ENCODE data around the gene INO80D.
"Not testable (repeated sequence)": the region's sequence is repeated elsewhere in the genome, so short reads cannot be mapped to it uniquely, and the experiment has no call there.

Gene INO80D

GRCh38 chr2:206023183-206023582 is 62.8 kb downstream of the INO80D start:
- H3K27ac ChIP-seq (ENCODE audit: low read depth, low read length, severe bottlenecking) = no peak overlapping the region
- peaks cover 3% of the 10 kb centered on the region for H3K4me1 ChIP-seq (ENCODE audit: control insufficient read depth, insufficient read depth, low read length, poor library complexity, severe bottlenecking)
- H3K36me3 ChIP-seq (ENCODE audit: control insufficient read depth, insufficient read depth, low read length) = peaks cover 14% of the 10 kb centered on the region
- no peak overlapping the region for H3K4me3 ChIP-seq (ENCODE audit: extremely low read depth, insufficient read depth, low read length, poor library complexity, severe bottlenecking)
- 94 to 95% methylated on average over 4 of the region's 8 CpGs for WGBS, 2 experiments (ENCODE audit: insufficient coverage in 2 of 2)
- H3K9me3 ChIP-seq (ENCODE audit: control insufficient read depth, low read length) = no peaks in the 10 kb centered on the region

- Histone ChIP-seq H3K9me3 (ENCODE audit: control insufficient read depth, low read length) (peaks cover 12% of the 10 kb centered on the region), H3K4me3 (ENCODE audit: extremely low read depth, insufficient read depth, low read length, poor library complexity, severe bottlenecking) (no peak overlapping the region), H3K4me1 (ENCODE audit: control insufficient read depth, insufficient read depth, low read length, poor library complexity, severe bottlenecking) (no peaks in the 10 kb centered on the region), H3K27ac (ENCODE audit: low read depth, low read length, severe bottlenecking) (no peak overlapping the region), H3K36me3 (ENCODE audit: control insufficient read depth, insufficient read depth, low read length) (peaks cover 38% of the 10 kb centered on the region)
- no CpG with 5 or more reads among the region's 2 CpGs for WGBS, 2 experiments (ENCODE audit: insufficient coverage in 2 of 2)
Measured at GRCh38 chr2:206020171-206020570, 65.8 kb downstream of the INO80D start.

DNA sequence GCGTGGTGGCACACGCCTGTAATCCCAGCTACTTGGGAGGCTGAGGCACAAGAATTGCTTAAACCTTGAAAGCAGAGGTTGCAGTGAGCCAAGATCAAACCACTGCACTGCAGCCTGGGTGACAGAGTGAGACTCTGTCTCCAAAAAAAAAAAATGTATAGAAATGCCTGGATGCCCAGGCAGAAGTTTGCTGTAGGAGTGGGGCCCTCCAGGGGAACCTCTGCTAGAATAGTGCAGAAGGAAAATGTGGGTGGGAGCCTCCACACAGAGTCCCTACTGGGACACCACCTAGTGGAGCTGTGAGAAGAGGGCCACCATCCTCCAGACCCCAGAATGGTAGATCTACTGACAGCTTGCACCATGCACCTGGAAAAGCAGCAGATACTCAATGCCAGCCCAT is 70.2 kb downstream of the INO80D start:
- H3K27ac ChIP-seq (ENCODE audit: low read depth, low read length, severe bottlenecking); H3K4me3 ChIP-seq (ENCODE audit: extremely low read depth, insufficient read depth, low read length, poor library complexity, severe bottlenecking); H3K4me1 ChIP-seq (ENCODE audit: control insufficient read depth, insufficient read depth, low read length, poor library complexity, severe bottlenecking): not testable (repeated sequence)
- Histone ChIP-seq H3K36me3 (ENCODE audit: control insufficient read depth, insufficient read depth, low read length) (peaks cover 52% of the 10 kb centered on the region), H3K9me3 (ENCODE audit: control insufficient read depth, low read length) (peaks cover 12% of the 10 kb centered on the region)
- WGBS, 2 experiments (ENCODE audit: insufficient coverage in 2 of 2) = 84 to 100% methylated on average over 2 of the region's 2 CpGs

DNA sequence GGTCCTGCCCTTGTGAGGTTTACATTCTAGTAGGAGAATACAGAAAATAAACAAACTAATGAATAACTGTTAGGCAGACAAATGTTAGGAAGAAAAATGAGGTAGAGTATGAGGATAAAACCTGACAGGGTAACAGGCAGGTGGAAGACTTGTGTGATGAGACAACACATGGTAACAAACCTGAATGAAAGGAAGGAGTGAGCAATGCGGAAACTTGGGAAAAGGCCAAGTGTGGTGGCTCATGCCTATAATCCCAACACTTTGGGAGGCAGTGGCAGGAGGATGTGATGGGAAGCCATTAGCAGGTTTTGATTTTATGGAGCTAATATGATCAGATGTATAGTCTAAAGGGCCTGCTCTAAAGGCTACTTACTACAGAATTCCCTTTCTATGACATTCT is 74.2 kb downstream of the INO80D start:
- Histone ChIP-seq H3K4me3 (ENCODE audit: extremely low read depth, insufficient read depth, low read length, poor library complexity, severe bottlenecking) (no peak overlapping the region), H3K4me1 (ENCODE audit: control insufficient read depth, insufficient read depth, low read length, poor library complexity, severe bottlenecking) (no peaks in the 10 kb centered on the region), H3K36me3 (ENCODE audit: control insufficient read depth, insufficient read depth, low read length) (peaks cover 48% of the 10 kb centered on the region), H3K9me3 (ENCODE audit: control insufficient read depth, low read length) (peaks cover 11% of the 10 kb centered on the region), H3K27ac (ENCODE audit: low read depth, low read length, severe bottlenecking) (no peak overlapping the region)
- 92 to 100% methylated on average over 1 of the region's 1 CpG for WGBS, 2 experiments (ENCODE audit: insufficient coverage in 2 of 2)

- Histone ChIP-seq H3K36me3 (ENCODE audit: control insufficient read depth, insufficient read depth, low read length) (peaks cover 48% of the 10 kb centered on the region), H3K4me3 (ENCODE audit: extremely low read depth, insufficient read depth, low read length, poor library complexity, severe bottlenecking) (no peak overlapping the region), H3K4me1 (ENCODE audit: control insufficient read depth, insufficient read depth, low read length, poor library complexity, severe bottlenecking) (no peaks in the 10 kb centered on the region), H3K9me3 (ENCODE audit: control insufficient read depth, low read length) (peaks cover 4% of the 10 kb centered on the region), H3K27ac (ENCODE audit: low read depth, low read length, severe bottlenecking) (no peak overlapping the region)
- 90 to 96% methylated on average over 4 of the region's 4 CpGs for WGBS, 2 experiments (ENCODE audit: insufficient coverage in 2 of 2)
Measured at GRCh38 chr2:206011018-206011614, 74.9 kb downstream of the INO80D start.

DNA sequence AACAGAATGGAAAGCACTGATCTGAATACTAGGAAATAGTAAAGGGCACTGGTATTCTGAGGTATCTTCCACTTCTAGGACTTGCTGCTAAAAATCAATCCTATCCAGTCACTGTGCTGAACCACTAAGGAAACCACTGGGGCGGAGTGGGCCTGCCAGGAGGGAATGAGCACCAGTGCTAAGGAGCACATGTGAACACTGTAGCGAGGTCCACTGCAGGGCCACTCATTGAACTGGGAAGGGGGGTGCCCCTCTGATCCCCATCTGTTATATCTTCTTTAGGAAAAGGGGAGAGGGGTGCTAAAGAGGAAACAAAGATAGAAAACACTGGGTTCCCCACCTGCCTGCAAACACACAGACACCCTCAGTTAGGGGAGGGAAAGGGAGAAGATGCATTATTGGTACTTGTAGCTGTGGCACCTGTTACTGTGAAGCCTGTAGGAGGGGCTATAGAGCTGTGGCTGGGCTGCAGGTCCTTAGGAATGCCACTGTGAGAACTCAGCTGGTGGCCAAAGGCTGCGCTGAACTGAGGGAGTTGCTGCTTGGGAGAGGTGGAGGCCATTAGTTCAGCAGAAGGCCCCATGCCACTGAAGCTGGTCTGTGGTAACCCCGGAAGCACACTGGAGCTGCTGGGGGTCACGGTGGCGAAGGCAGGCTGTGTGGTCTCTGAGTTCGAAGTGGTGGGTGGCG is 81.8 kb downstream of the INO80D start:
- no peak overlapping the region for H3K27ac ChIP-seq (ENCODE audit: low read depth, low read length, severe bottlenecking)
- H3K4me1 ChIP-seq (ENCODE audit: control insufficient read depth, insufficient read depth, low read length, poor library complexity, severe bottlenecking) = no peaks in the 10 kb centered on the region
- no peaks in the 10 kb centered on the region for H3K9me3 ChIP-seq (ENCODE audit: control insufficient read depth, low read length)
- 91 to 100% methylated on average over 4 to 8 of the region's 8 CpGs for WGBS, 2 experiments (ENCODE audit: insufficient coverage in 2 of 2)
- no peak overlapping the region for H3K4me3 ChIP-seq (ENCODE audit: extremely low read depth, insufficient read depth, low read length, poor library complexity, severe bottlenecking)
- H3K36me3 ChIP-seq (ENCODE audit: control insufficient read depth, insufficient read depth, low read length) = peaks cover 48% of the 10 kb centered on the region

GRCh38 chr2:206002440-206002839 is 83.5 kb downstream of the INO80D start:
- Histone ChIP-seq H3K4me1 (ENCODE audit: control insufficient read depth, insufficient read depth, low read length, poor library complexity, severe bottlenecking) (no peaks in the 10 kb centered on the region), H3K4me3 (ENCODE audit: extremely low read depth, insufficient read depth, low read length, poor library complexity, severe bottlenecking) (no peak overlapping the region), H3K9me3 (ENCODE audit: control insufficient read depth, low read length) (no peaks in the 10 kb centered on the region), H3K36me3 (ENCODE audit: control insufficient read depth, insufficient read depth, low read length) (peaks cover 50% of the 10 kb centered on the region), H3K27ac (ENCODE audit: low read depth, low read length, severe bottlenecking) (no peak overlapping the region)
- WGBS, 2 experiments (ENCODE audit: insufficient coverage in 2 of 2) = no CpG with 5 or more reads among the region's 1 CpG

DNA sequence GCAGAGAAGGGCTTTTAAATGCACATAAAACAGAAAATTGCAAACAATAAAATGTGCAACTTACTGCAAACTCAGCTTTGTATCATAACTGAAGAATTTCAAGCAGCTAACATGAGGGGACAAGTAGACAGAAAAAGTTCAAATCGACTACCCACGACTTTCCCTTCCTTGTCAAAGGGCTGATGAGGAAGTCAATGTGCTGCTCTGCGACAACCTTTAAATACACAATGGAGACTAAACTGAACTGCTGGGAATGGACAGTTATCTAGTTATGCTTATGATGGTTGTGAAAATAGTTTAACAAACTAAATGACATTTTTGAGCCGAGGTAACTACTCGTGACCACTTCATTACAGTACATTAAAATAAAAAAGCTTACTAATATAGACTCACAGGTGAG is 84.1 kb downstream of the INO80D start:
- WGBS, 2 experiments (ENCODE audit: insufficient coverage in 2 of 2) = 92% methylated on average over 2 of the region's 5 CpGs; no CpG with 5 or more reads in 1 of the 2 experiments
- H3K27ac ChIP-seq (ENCODE audit: low read depth, low read length, severe bottlenecking) = no peak overlapping the region
- peaks cover 44% of the 10 kb centered on the region for H3K36me3 ChIP-seq (ENCODE audit: control insufficient read depth, insufficient read depth, low read length)
- no peaks in the 10 kb centered on the region for H3K4me1 ChIP-seq (ENCODE audit: control insufficient read depth, insufficient read depth, low read length, poor library complexity, severe bottlenecking)
- H3K9me3 ChIP-seq (ENCODE audit: control insufficient read depth, low read length) = no peaks in the 10 kb centered on the region
- H3K4me3 ChIP-seq (ENCODE audit: extremely low read depth, insufficient read depth, low read length, poor library complexity, severe bottlenecking) = no peak overlapping the region

DNA sequence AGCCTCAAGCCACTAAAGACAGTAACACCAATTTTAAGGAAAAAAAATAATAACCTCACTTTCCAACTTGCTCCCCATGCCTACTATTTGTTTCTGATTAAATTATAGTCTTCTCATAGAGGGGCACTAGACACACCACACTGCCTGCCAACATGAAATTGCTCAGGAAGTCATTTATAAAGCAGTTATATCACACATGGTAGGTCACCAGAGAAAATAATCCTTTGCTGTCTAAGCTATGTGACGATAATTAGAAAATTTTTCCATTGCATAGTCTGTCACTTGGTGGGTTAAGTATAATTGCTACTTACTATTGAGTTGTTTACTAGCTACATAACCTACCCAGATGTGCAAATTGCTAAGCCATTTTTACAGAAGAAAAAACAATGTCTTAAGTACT is 85.2 kb downstream of the INO80D start:
- Histone ChIP-seq H3K36me3 (ENCODE audit: control insufficient read depth, insufficient read depth, low read length) (peaks cover 33% of the 10 kb centered on the region), H3K4me3 (ENCODE audit: extremely low read depth, insufficient read depth, low read length, poor library complexity, severe bottlenecking) (no peak overlapping the region), H3K4me1 (ENCODE audit: control insufficient read depth, insufficient read depth, low read length, poor library complexity, severe bottlenecking) (no peaks in the 10 kb centered on the region), H3K9me3 (ENCODE audit: control insufficient read depth, low read length) (no peaks in the 10 kb centered on the region), H3K27ac (ENCODE audit: low read depth, low read length, severe bottlenecking) (no peak overlapping the region)
- WGBS, 2 experiments (ENCODE audit: insufficient coverage in 2 of 2) = no CpG with 5 or more reads among the region's 1 CpG

GRCh38 chr2:205998583-205998982 is 87.4 kb downstream of the INO80D start:
- Histone ChIP-seq H3K4me1 (ENCODE audit: control insufficient read depth, insufficient read depth, low read length, poor library complexity, severe bottlenecking) (no peaks in the 10 kb centered on the region), H3K36me3 (ENCODE audit: control insufficient read depth, insufficient read depth, low read length) (peaks cover 13% of the 10 kb centered on the region), H3K4me3 (ENCODE audit: extremely low read depth, insufficient read depth, low read length, poor library complexity, severe bottlenecking) (no peak overlapping the region), H3K9me3 (ENCODE audit: control insufficient read depth, low read length) (no peaks in the 10 kb centered on the region), H3K27ac (ENCODE audit: low read depth, low read length, severe bottlenecking) (no peak overlapping the region)
- WGBS, 2 experiments (ENCODE audit: insufficient coverage in 2 of 2) = 100% methylated on average over 2 of the region's 2 CpGs

GRCh38 chr2:205996161-205996560 is 89.8 kb downstream of the INO80D start:
- Histone ChIP-seq H3K9me3 (ENCODE audit: control insufficient read depth, low read length) (no peaks in the 10 kb centered on the region), H3K27ac (ENCODE audit: low read depth, low read length, severe bottlenecking) (no peak overlapping the region), H3K4me1 (ENCODE audit: control insufficient read depth, insufficient read depth, low read length, poor library complexity, severe bottlenecking) (no peaks in the 10 kb centered on the region), H3K36me3 (ENCODE audit: control insufficient read depth, insufficient read depth, low read length) (peaks cover 7% of the 10 kb centered on the region), H3K4me3 (ENCODE audit: extremely low read depth, insufficient read depth, low read length, poor library complexity, severe bottlenecking) (no peak overlapping the region)
